GM19193 (cell line): ENCODE measurements around the gene CXCL1.

ENCODE experiments used
- POLR2A ChIP-seq: IDR thresholded peaks from 4 replicates; pipeline ENCODE4 v1.6.1; 2011; ENCODE audit not compliant: insufficient read depth, insufficient read length; ENCODE audit errors: extremely low read depth

The CXCL1 gene

GRCh38 chr4:73891326-73891725 lies 22.1 kb downstream of the CXCL1 start:
- no peak for TF ChIP-seq POLR2A

DNA sequence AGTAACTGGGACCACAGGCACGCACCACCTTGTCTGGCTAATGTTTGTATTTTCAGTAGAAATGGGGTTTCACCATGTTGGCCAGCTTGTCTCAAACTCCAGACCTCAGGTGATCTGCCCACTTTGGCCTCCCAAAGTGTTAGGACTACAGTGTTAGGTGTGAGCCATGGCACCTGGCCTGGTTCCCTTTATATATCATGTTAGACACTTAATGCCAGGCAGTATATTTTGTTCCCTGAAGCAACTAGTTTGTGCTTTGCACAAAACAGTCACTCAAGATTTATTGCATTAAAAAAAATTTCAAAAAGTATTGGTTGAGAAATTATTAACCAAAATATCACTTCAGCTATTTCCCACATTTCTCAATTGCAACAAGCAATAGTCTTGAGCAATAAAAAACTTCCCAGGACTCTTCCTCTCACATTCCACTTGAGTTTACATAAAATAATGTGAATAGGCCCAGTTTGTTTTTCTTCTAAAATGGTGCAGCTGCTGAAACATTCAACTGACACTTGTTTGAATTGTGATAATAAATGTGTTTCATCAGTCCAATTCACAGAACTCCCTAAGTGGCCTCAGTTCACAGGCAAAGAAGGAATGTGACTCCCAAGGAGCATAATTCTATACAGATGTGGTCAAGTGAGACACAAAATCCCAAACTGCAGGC lies 22.7 kb downstream of the CXCL1 start:
- TF ChIP-seq POLR2A: no peak

DNA sequence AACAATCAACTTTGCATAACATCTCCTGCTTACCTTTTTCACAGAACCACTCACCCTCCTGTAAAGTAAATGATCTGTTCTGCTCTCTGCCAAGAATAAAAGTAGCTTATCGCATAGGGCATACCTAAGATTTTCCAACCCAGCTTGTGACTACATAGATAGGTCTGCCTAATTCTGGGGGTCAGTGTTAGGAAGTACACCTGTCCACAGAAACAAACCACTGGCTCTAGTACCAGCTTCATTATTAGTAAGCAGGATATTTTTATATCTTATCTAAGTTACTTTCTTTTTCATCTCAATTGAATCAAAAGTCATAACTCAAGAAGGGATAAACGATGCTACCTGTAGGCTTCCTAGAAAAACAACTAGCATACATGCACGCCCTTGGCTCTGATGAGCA lies 23.8 kb downstream of the CXCL1 start:
- TF ChIP-seq POLR2A: no peak

DNA sequence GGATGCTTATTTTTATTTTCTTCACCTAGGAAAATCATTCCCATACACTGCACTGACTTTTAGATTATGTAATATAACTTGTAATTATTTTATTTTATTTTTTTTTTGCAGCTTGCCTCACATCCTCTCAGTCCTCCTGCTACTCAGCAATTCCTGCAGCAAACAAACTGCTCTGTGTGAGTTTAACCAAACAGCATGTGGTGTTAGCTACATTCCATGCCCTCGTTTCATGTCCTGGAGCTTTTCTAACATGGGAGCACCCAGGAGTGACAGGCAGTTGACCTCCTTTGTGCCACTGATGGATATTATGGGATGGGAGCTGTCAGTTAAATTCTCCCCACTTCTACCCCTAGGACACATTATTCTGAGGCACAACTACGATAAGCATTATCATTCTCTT lies 24.8 kb downstream of the CXCL1 start:
- TF ChIP-seq POLR2A: no peak

- TF ChIP-seq POLR2A: no peak
These were observed 26.3 kb downstream of the CXCL1 start for GRCh38 chr4:73895201-73896175.

DNA sequence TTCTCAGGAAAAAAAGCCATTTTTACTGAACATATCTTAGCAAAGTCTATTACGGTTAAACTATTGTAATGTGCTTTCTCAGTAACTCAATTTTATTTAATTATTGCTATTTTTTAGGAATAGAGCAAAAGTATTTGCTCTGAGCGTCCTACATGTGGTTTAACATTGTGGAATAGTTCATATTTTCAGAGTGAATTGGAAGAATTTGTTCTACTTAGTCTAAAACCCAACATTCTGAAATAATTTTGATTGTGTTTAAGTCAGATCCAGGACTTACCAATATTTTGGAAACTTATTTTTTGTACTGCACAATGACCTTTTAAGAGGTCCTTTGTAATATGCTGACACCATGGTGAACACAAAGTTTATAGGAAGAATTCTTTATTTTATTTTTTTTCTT lies 27.2 kb downstream of the CXCL1 start:
- no peak for TF ChIP-seq POLR2A

DNA sequence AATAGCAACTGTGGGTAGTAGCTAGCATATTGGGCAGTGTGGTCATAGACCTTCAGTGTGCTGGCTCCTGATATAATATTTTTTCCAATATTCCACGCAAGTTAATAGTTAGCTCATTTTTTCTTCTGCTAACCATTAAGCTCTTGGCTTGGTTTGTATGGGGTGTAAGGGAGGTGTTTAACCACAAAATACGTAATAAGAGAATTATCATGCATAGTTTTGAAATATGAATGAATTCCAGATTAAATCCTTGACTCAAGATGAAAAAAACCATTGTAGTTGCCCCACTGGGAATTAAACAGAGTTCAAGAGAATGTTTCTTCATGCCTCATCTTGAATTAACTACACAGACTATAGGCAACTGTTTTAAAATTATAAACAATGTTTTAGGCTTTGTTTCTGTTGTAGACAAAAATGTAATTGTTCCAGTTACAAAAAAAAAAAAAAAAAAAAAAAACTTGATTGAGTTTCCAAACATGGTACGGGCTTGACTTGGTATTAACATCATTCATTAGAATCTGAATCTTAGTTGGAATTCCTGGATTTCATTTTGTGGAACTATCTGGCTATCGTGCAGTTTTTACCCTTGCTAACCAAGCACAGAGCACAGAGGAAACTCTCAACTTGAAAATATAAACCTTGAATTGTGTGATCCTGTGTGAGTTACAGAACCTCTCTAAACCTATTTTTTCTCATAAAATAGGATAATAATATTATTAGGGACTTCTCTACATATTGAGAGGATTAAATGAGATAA lies 28.4 kb downstream of the CXCL1 start:
- no peak for TF ChIP-seq POLR2A

- TF ChIP-seq POLR2A: no peak
These were observed 31.8 kb downstream of the CXCL1 start for GRCh38 chr4:73901031-73901430.

GRCh38 chr4:73902038-73902637 lies 32.9 kb downstream of the CXCL1 start:
- no peak for TF ChIP-seq POLR2A

DNA sequence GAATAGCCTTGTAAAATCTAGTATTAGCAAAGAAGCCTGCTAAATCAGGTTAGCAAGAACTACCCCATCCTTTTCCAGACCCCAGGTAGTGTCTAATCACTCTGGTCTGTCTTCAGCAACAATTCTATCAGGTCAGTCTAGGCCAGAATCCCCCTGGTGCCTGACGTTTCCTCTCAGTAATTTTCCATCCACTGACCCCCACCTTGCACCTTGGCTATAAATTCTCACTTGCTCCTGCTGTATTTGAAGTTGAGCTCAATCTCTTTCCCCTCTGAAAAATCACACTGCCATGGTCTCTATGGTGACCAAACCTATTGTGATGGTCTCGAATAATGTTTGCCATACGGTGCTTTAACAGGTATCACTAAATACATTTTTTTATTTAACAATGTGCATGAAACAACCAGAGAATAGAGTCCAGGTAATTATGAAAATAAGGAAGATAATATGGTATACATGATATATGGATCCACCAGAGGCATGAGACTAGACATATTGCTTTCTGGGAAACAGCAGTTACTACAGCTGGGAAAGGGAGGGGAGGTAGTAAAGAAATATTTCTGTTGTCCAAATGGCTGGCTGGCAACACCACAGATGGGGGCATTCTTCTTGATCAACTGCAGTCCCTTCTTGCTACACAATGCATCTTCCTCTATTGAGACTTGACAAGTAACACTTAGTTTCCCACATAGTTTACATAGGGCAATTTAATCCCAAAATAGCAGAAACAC lies 33.8 kb downstream of the CXCL1 start:
- no peak for TF ChIP-seq POLR2A

GRCh38 chr4:73904491-73904890 lies 35.3 kb downstream of the CXCL1 start:
- TF ChIP-seq POLR2A: no peak

DNA sequence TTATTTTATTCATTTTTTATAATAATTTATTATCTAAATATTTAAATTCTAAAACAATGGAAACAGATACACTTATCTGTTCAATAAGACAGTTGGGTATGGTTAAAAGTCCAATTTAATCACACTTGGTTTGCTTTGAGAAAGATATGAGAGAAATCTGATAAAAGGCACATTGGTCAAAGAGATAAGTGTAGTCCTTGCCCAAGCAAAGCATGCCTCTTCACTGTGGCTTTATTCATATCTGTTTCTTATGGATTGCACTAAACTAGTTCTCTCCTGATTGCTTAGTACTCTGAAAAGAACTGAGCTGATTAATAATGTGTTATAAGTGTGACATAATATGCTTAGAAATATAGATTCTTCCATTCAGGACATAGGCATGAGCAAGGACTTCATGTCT lies 39.8 kb downstream of the CXCL1 start:
- no peak for TF ChIP-seq POLR2A

GRCh38 chr4:73911746-73912145 lies 42.6 kb downstream of the CXCL1 start:
- TF ChIP-seq POLR2A: no peak

DNA sequence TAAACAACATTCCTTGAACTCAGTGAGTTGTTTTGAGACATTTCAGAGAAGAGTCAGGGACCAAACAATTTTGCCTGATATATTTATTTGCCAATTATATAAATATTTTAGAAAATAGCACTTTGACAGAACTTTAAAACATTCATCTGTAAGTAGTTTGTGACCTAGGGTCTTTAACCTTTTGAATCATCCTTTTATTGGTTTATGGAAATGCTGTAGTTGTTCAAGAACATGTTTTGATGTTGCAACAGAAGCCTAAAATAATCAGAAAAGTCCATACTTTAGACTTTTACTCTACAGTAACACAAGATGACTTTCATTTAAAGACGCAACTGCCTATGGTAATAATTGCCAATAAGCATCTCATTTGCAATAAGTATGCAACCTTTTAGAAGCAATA lies 43.0 kb downstream of the CXCL1 start:
- TF ChIP-seq POLR2A: no peak

- no peak for TF ChIP-seq POLR2A
These were observed 44.9 kb downstream of the CXCL1 start for GRCh38 chr4:73914071-73914470.
